Stimulated activated CD4-positive, alpha-beta T cell treated with anti-CD3 and anti-CD28 coated beads, Interleukin-4, amount 100 ng/mL, for 24 hours (primary cell): ENCODE data around the gene MED9.

ENCODE experiments used
- DNase-seq: peaks from one replicate; pipeline ENCODE4 v3.0.0-alpha.2; 2020

Gene MED9

GRCh38 chr17:17540935-17541639, 64.3 kb downstream of the MED9 start:
- DNase-seq = no peak

GRCh38 chr17:17541640-17542001, 64.8 kb downstream of the MED9 start:
- DNase-seq = no peak
